ENCODE measurements around the gene DNAJC11.
A peak's percentile ranks its signal among the peaks of the same experiment; 100 is the strongest.
"Not testable (repeated sequence)": the region's sequence is repeated elsewhere in the genome, so short reads cannot be mapped to it uniquely, and the experiment has no call there.

The DNAJC11 gene

GRCh38 chr1:6701437-6702153 is at the start of gene DNAJC11:
Gene DNAJC11, minus strand, starts transcription at chr1:6701816. Its CDS starts 16 bp downstream, at chr1:6701800.
- DNase-seq: peak; percentile 88

DNA sequence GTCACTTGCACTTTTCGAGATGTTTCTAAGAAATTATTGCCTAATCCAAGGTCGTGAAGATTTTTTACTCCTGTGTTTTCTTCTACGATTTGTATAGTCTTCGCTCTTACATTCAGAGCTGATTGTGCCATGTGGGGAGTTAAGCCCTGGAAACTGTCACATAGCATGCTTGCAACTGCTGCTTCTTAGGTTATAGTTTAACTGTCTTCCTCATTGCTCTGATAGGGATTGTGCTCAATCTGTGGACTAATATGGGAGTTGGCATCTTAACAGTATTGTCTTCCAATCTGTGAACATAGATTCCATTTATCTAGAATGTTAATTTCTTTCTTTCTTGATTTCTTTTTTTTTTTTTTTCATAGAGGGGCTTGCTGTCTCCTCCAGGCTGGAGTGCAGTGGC is 48.9 kb upstream of the DNAJC11 start:
- DNase-seq: no peak

- DNase-seq: no peak
Measured at GRCh38 chr1:6747674-6748073, 46.1 kb upstream of the DNAJC11 start.

DNA sequence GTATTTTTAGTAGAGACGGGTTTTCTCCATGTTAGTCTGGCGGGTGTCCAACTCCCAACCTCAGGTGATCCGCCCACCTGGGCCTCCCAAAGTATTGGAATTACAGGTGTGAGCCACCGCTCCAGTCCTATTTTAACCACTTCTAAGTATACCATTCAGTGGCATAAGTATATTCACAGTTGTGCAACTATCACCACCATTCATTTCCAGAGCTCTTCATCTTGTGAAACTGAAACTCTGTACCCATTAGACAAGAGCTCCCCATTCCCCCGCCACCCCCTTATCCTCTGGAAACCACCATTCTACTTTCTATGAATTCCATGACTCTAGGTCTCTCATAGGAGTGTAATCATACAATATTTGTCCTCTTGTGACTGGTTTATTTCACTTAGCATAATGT is 43.5 kb upstream of the DNAJC11 start:
- DNase-seq: peak; percentile 15

DNA sequence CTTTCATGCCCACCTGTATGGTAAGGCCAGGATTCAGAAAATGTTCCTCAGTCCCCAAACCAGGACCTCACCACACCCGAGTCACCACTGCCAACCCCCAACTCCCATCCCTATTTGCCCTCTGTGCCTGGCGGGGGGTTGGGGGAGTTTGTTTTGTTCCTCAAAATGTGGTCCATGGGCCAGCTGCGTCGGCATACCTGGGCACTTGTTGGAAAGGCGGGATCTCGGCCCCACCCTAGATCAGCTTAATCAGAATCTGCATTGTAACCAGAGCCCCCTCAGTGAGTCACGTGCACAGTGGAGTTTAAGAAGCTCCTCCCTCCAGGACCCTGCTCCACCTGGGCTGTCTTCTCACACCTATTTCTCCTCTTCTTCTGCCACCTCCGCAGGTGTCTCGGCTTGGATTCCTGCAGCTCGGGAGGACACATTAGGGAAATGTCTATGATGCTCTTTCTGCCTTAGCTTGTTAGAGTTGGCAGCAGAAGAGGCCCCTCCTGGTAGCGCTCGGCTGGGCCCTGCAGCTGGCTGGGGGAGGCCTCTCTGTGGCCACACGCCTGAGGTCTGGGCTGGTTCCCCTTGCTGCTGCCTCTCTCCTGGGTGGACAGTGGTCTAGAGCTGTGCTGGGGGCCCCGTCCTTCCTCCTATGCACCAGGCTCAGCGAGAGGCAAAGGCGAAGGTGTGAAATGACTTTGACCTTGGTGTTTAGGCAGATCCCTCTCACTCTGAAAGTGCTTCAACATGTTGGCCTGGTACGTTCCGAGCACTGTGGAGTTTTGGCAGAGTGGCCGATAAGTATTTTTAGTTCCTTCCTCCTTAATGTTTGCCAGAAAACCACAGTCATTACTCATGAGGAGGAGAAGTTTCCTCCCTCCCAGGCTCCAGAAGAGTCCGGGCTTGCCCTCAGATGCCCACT is 41.8 kb upstream of the DNAJC11 start:
- no peak for DNase-seq

- DNase-seq: not testable (repeated sequence)
Measured at GRCh38 chr1:6742676-6743188, 41.1 kb upstream of the DNAJC11 start.

- no peak for DNase-seq
Measured at GRCh38 chr1:6738987-6739676, 37.5 kb upstream of the DNAJC11 start.

DNA sequence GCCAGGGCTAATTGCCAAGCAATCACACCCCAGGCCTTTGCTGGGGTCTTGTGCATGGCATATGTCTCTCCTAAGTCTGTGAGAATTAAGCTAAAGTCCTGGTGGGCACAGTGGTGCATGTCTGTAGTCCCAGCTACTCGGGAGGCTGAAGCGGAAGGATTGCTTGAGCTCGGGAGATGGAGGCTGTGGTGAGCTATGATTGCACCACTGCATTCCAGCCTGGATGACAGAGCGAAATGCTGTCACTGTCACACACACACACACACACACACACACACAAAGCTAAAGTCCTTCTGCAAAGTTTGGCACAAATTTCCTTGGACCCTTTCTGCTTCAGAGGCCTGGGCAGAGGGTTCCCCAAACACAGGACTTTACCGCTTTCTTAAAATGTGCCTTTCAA is 31.3 kb upstream of the DNAJC11 start:
- no peak for DNase-seq

GRCh38 chr1:6731905-6732304 is 30.3 kb upstream of the DNAJC11 start:
- DNase-seq: no peak

DNA sequence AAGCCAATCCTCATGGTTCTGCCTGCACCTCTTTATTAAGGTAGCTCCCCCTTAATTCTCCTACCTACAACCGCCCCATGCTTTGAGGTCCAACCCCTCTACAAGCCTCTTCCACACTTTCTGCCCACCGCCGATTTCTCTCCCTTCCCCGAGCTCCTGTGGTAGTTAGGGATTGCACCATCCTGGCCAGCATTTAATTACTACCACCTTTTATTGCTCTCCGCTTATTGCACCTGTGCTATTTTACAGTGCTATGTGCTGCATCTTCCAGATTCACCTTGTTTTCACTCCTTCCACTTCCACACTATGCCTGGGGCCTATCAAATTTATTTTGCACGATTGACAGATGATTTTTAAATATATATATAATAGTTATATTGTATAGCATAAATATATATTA is 29.3 kb upstream of the DNAJC11 start:
- DNase-seq: no peak

GRCh38 chr1:6730473-6730872 is 28.9 kb upstream of the DNAJC11 start:
- DNase-seq: no peak

GRCh38 chr1:6727535-6727934 is 25.9 kb upstream of the DNAJC11 start:
- peak; percentile 60 for DNase-seq

DNA sequence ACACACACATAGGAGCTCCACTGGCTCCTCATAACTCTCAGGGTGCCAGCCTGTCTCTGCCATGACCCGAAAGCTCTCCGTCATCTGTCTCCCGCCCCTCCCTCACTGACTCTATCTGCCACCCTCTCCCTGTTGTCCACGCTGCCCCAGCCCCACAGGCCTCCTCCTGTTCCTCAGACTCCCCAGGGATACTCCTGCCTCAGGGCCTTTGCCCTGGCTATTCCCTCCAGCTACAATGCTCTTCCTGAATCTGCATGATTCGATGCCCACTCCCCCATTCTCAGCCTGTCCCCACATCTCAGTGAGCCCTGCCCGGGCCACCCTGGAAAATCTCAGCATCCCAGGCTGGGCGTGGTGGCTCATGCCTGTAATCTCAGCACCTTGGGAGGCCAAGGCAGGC is 24.6 kb upstream of the DNAJC11 start:
- DNase-seq: no peak

GRCh38 chr1:6724517-6725141 is 23.0 kb upstream of the DNAJC11 start:
- DNase-seq: no peak

GRCh38 chr1:6723621-6724428 is 22.2 kb upstream of the DNAJC11 start:
- no peak for DNase-seq

DNA sequence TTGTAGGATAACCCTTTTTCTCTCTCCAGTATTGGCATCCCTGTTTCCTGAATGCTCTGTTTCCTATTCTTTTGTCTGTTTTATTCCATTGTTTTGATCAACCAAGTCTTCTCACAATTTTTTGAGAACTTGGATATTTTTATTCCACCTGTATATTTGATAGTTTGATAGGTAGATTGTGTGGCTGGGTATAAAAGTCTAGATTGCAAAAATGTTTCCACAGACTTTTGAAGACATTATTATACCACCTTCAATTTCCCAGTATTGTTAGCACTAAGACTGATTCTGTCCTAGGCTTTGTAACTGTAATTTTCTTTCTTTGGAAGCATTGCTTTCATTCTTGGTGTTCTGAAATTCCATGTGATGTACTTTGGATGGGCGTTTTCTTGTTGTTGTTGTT is 9.6 kb upstream of the DNAJC11 start:
- no peak for DNase-seq

GRCh38 chr1:6704746-6705145 is 3.1 kb upstream of the DNAJC11 start:
- no peak for DNase-seq

DNA sequence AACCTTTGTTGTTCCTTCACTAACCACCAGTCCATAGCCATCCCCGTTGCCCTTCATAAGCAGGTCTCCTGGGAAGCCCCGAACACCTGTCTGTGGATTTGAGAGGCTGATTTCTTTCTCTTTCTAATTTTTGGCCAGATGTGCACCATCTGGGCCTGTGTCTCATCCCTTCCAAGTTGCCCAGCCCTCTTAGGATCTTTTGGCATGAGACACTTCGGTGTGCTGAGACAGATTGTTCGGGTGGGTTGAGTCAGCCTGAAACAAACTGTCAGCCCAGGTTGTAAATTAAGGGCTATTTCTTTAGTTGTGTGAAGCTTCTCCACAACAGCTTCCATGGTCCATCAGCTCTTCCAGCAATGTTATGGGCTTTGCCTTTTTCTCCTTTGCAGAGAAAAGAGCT is 1.4 kb upstream of the DNAJC11 start:
- DNase-seq: no peak

DNA sequence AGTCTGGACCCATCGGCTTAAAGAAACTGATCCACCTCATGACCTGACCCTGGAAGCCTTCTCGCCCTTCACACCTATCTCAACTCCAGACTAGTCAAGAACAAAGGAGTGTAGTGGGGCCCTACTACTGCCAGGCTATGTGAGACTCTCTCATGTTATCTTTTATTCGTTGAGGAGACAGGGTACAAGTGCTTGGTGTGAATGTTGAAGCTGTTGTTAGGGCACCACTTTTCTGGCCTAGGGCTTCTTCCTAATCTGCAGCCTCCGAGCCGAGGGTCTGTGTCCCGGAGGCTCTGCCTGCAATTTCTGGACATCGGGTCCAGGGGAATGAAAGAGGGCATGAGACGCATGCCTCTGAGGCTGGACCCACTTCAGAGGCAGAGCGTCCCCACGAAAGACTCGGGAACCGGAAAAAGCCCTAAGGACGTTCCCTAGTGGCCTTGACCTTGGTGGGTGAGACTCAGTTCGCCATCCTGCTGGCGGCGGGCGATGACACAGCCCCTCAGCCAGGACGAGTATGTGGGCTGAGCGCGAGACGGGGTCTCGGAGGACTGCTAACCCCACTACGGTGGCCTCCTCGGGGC is 671 bp downstream of the DNAJC11 start:
- DNase-seq: no peak

- not testable (repeated sequence) for DNase-seq
Measured at GRCh38 chr1:6699915-6700314, 1.7 kb downstream of the DNAJC11 start.

DNA sequence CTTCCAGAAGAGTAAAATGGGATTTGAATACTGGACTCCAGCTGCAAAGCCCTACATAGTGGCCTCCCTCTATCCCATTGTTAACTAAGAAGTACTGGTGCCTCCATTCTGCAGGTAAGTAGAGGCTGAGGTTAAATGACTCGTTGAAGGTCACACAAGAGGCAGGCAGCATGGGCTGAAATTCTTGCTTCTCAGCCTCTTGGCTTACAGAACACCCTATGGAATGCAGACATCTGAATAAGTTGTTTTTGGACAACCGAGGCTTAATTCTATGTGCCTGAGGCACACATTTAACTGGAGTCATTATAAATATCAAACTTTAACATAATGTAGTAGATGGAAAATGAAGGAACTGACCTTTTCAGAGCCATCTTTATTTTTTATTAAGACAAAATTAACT is 5.7 kb downstream of the DNAJC11 start:
- DNase-seq: no peak

Measured in activated naive CD4-positive, alpha-beta T cell treated with anti-CD3 and anti-CD28 coated beads, Interleukin-2, amount 50 U/mL, for 16 hours (primary cell).